Endothelial cell of umbilical vein (primary cell): ENCODE measurements around the gene SCAF1. TPM values are rescaled to one million over a fixed set of nuclear protein-coding genes. Genes with fewer than 3 reads are reported as not detected.

Source experiments
- BruUV-seq: library from RNA; stranded (reverse); fragments of 400-500 nt; replicated peaks from 2 replicates; lab custom pipeline; 2021; lab: Mats Ljungman, UMichigan
- CTCF ChIA-PET: fragments of 300-600, 350-600 bp; sonication (Branson Sonifier 250); formaldehyde crosslinking; loops from one replicate; lab custom pipeline; 2021; ENCODE audit warnings: antibody characterized with exemption, inconsistent platforms; lab: Charles Lee
- POLR2A ChIA-PET: fragments of 300-600, 350-600 bp; sonication (Branson Sonifier 250); formaldehyde crosslinking; loops from one replicate; lab custom pipeline; 2021; ENCODE audit warnings: antibody characterized with exemption, inconsistent platforms; lab: Charles Lee
- DNase-seq: peaks from one replicate; pipeline ENCODE4 v3.0.0-alpha.2; 2011; ENCODE audit warnings: low read depth, low spot score
- FAIRE-seq: peaks from 2 replicates; lab custom pipeline; 2011; peaks lifted over from hg19 to GRCh38; lab: Jason Lieb, UNC
- H2AFZ ChIP-seq: 2 replicates; pipeline ENCODE4 v1.6.0; 2012; ENCODE audit warnings: low read depth, low read length, control low read depth, inconsistent platforms
- H3K27ac ChIP-seq: 2 replicates; pipeline ENCODE4 v1.5.1; 2011; ENCODE audit warnings: low read depth, mild to moderate bottlenecking, control low read depth, low read length, moderate library complexity; ENCODE audit not compliant: insufficient read depth
- H3K27me3 ChIP-seq, 2 experiments: 2 replicates each; pipeline versions ENCODE4 v1.6.0 to v1.6.1; 2011; ENCODE audit warnings: low read length in 2 of 2, mixed read lengths in 1 of 2; ENCODE audit not compliant: control insufficient read depth in 2 of 2, insufficient read depth in 2 of 2
- H3K36me3 ChIP-seq, 2 experiments: 2 replicates in 1 of 2; 3 replicates in 1 of 2; pipeline ENCODE4 v1.5.1; 2011; ENCODE audit warnings: low read length in 2 of 2, mild to moderate bottlenecking in 1 of 2, moderate library complexity in 1 of 2; ENCODE audit not compliant: control insufficient read depth in 2 of 2, insufficient read depth in 2 of 2; ENCODE audit errors: extremely low read depth in 1 of 2
- H3K4me1 ChIP-seq: 3 replicates; pipeline ENCODE4 v1.5.1; 2011; ENCODE audit warnings: mild to moderate bottlenecking, low read length; ENCODE audit not compliant: control insufficient read depth, insufficient read depth; ENCODE audit errors: extremely low read depth
- H3K4me2 ChIP-seq: 2 replicates; pipeline ENCODE4 v1.6.1; 2011; ENCODE audit warnings: low read length, control low read depth, mixed read lengths; ENCODE audit not compliant: insufficient read depth
- H3K4me3 ChIP-seq, 3 experiments: fragments of 200-600 bp in 1 of 3; sonication (generic), shearing (Covaris generic) in 1 of 3; replicated peaks in 1 of 3; 2 replicates each; pipeline ENCODE4 v1.5.1; 2011 to 2016; ENCODE audit warnings: control low read depth in 3 of 3, low read length in 3 of 3, mild to moderate bottlenecking in 2 of 3, inconsistent platforms in 1 of 3, low read depth in 1 of 3, moderate library complexity in 1 of 3; ENCODE audit not compliant: insufficient read depth in 1 of 3
- H3K79me2 ChIP-seq: 2 replicates; pipeline ENCODE4 v1.6.0; 2012; ENCODE audit warnings: low read length, inconsistent platforms; ENCODE audit not compliant: control insufficient read depth, insufficient read depth
- H3K9ac ChIP-seq: replicated peaks from 2 replicates; pipeline ENCODE3; 2011; ENCODE audit warnings: low read length, control low read depth; ENCODE audit not compliant: insufficient read depth; ENCODE audit errors: extremely low read depth
- H3K9me1 ChIP-seq: replicated peaks from 3 replicates; pipeline ENCODE4 v1.6.0; 2011; ENCODE audit warnings: mild to moderate bottlenecking, low read length; ENCODE audit not compliant: control insufficient read depth, insufficient read depth; ENCODE audit errors: extremely low read depth
- H3K9me3 ChIP-seq: replicated peaks from 2 replicates; pipeline ENCODE4 v1.5.1; 2012; ENCODE audit warnings: low read length, inconsistent platforms; ENCODE audit not compliant: control insufficient read depth, insufficient read depth
- H4K20me1 ChIP-seq: replicated peaks from 2 replicates; pipeline ENCODE3; 2011; ENCODE audit warnings: mild to moderate bottlenecking, low read length; ENCODE audit not compliant: control insufficient read depth, insufficient read depth; ENCODE audit errors: extremely low read depth
- EZH2 ChIP-seq: IDR thresholded peaks from 2 replicates; pipeline ENCODE4 v1.6.1; 2012; ENCODE audit warnings: borderline replicate concordance, low read depth, mild to moderate bottlenecking, moderate library complexity, low read length, inconsistent platforms; ENCODE audit not compliant: severe bottlenecking
- FOS ChIP-seq: IDR thresholded peaks from 2 replicates; pipeline ENCODE4 v1.6.1; 2011; ENCODE audit warnings: mild to moderate bottlenecking, low read length, moderate library complexity, borderline replicate concordance; ENCODE audit not compliant: insufficient read depth
- GATA2 ChIP-seq: IDR thresholded peaks from 2 replicates; pipeline ENCODE4 v1.7.0; 2011; ENCODE audit warnings: low read depth, mild to moderate bottlenecking, moderate library complexity, mixed read lengths, low read length; ENCODE audit not compliant: insufficient read length, insufficient read depth
- JUN ChIP-seq: IDR thresholded peaks from 2 replicates; pipeline ENCODE4 v1.6.1; 2011; ENCODE audit warnings: borderline replicate concordance, low read depth; ENCODE audit not compliant: insufficient read length, insufficient read depth
- MYC ChIP-seq: IDR thresholded peaks from one replicate; pipeline ENCODE4 v1.6.1; 2011; ENCODE audit warnings: mild to moderate bottlenecking, low read depth, low read length
- POLR2A ChIP-seq: IDR thresholded peaks from 2 replicates; pipeline ENCODE4 v1.6.1; 2012; ENCODE audit warnings: low read depth, mild to moderate bottlenecking, control low read depth, low read length
- POLR2AphosphoS5 ChIP-seq: IDR thresholded peaks from 2 replicates; pipeline ENCODE4 v1.6.1; 2012; ENCODE audit warnings: low read depth, mild to moderate bottlenecking, control low read depth, low read length, moderate library complexity; ENCODE audit not compliant: insufficient read depth
- dilution Hi-C: fragments of 300-500 bp; cut with MboI; formaldehyde crosslinking; loops from one replicate; pipeline ENCODE4 v1.15.0; 2019; ENCODE audit warnings: low sequenced_read_pairs; ENCODE audit not compliant: extremely low pct_ligation_motif_present
- intact Hi-C: fragments of 100-400 bp; cut with micrococcal nuclease; formaldehyde crosslinking; loops from one replicate; pipeline ENCODE4 v1.10.0; 2022
- polyA plus RNA-seq, 4 experiments: library from polyadenylated mRNA; depleted of rRNA in 3 of 4; stranded (reverse) in 3 of 4; unstranded in 1 of 4; fragments of >200 nt; gene quantifications; 2 replicates each; pipeline versions ENCODE4 v1.2.1 to v1.2.3, GENCODE V29; 2011 to 2012; ENCODE audit warnings: missing spikeins in 1 of 4
- total RNA-seq: library from RNA; stranded (reverse); gene quantifications from 2 replicates; pipeline ENCODE4 v1.2.3, GENCODE V29; 2021
- TF ChIP-seq, protein P1 (sequence below), 2 donors: IDR thresholded peaks; 1 replicate in 1 of 2; 2 replicates in 1 of 2; pipeline ENCODE4 v1.5.1; 2011; ENCODE audit warnings: low read length in 2 of 2, mild to moderate bottlenecking in 2 of 2, moderate library complexity in 2 of 2, control low read depth in 1 of 2, inconsistent platforms in 1 of 2, low read depth in 1 of 2; ENCODE audit not compliant: insufficient read depth in 1 of 2; ENCODE audit errors: extremely low read depth in 1 of 2
- TF ChIP-seq, protein P2 (sequence below): IDR thresholded peaks from 2 replicates; pipeline ENCODE4 v1.6.1; 2011; ENCODE audit not compliant: insufficient read depth, insufficient read length

The SCAF1 gene
- total and polyA plus RNA-seq, 2 donors (not counting 3 experiments of a cell fraction or from before 2014, with no cell fraction given): 13.3 to 75.8 TPM

DNA sequence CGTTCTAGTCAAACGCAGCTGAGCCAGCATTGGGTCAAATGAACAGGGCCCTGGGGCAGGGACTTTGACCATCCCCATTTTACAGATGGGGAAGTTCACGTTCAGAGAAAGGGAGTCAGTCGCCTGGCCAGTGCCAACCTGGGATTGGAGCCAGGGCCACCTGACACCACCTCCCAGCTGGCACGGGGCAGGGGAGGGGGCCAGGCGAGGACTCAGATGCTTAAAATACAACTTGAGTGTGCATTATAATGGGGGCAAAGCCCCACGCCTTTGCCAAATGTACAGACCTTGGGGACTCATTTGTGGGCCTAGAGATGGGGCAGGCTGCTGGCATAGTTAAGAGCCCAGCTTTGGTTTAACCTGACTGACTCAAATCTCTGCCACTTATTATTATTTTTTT lies 36.4 kb upstream of the SCAF1 start:
- H3K9ac ChIP-seq: no peak overlapping the region
- H3K4me2 ChIP-seq: no peak overlapping the region
- intact Hi-C loops (no loop called here), dilution Hi-C loops (no loop called here)
- no peaks in the 10 kb centered on the region for H3K4me1 ChIP-seq
- FAIRE-seq (no peak), DNase-seq (no peak)
- POLR2A ChIA-PET: no interaction called here
- H3K36me3 ChIP-seq: peaks cover 5 to 33% of the 10 kb centered on the region in 2 experiments
- H3K9me1 ChIP-seq: no peaks in the 10 kb centered on the region
- no peak overlapping the region for H3K27ac ChIP-seq
- H3K27me3 ChIP-seq: no peaks in the 10 kb centered on the region
- no TSS peak for BruUV-seq
- TF ChIP-seq FOS: no peak
- no peak for TF ChIP-seq EZH2
- TF ChIP-seq MYC: no peak
- no peak for TF ChIP-seq POLR2A
- TF ChIP-seq, protein P1, sequence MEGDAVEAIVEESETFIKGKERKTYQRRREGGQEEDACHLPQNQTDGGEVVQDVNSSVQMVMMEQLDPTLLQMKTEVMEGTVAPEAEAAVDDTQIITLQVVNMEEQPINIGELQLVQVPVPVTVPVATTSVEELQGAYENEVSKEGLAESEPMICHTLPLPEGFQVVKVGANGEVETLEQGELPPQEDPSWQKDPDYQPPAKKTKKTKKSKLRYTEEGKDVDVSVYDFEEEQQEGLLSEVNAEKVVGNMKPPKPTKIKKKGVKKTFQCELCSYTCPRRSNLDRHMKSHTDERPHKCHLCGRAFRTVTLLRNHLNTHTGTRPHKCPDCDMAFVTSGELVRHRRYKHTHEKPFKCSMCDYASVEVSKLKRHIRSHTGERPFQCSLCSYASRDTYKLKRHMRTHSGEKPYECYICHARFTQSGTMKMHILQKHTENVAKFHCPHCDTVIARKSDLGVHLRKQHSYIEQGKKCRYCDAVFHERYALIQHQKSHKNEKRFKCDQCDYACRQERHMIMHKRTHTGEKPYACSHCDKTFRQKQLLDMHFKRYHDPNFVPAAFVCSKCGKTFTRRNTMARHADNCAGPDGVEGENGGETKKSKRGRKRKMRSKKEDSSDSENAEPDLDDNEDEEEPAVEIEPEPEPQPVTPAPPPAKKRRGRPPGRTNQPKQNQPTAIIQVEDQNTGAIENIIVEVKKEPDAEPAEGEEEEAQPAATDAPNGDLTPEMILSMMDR (IDR thresholded peaks at IDR 0.05; ENCODE audit: extremely low read depth in 1 of 2, insufficient read depth in 1 of 2, low read depth in 1 of 2, low read length in 2 of 2): no peak
- TF ChIP-seq, protein P2, sequence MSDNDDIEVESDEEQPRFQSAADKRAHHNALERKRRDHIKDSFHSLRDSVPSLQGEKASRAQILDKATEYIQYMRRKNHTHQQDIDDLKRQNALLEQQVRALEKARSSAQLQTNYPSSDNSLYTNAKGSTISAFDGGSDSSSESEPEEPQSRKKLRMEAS: no peak
- no peak for TF ChIP-seq GATA2
- no peak for TF ChIP-seq JUN
- no peak for TF ChIP-seq POLR2AphosphoS5
- H3K4me3 ChIP-seq: no peak overlapping the region
- no peaks in the 10 kb centered on the region for H4K20me1 ChIP-seq
- CTCF ChIA-PET: no interaction called here
- no peak overlapping the region for H2AFZ ChIP-seq
- no peaks in the 10 kb centered on the region for H3K9me3 ChIP-seq
- H3K79me2 ChIP-seq: peaks cover 45% of the 10 kb centered on the region
